ENCODE data around the gene C5orf47. TPM values are rescaled to one million over a fixed set of nuclear protein-coding genes. Genes with fewer than 3 reads are reported as not detected.
A peak's percentile ranks its signal among the peaks of the same experiment; 100 is the strongest.

The C5orf47 gene
- total RNA-seq (under 1 TPM in 1 of 2 donors, not detected in 1; 0.08 TPM), polyA plus RNA-seq (not detected)

- H3K27me3 ChIP-seq (ENCODE audit: control insufficient read depth in 4 of 4, insufficient read depth in 4 of 4, low read length in 3 of 4), result no peaks in the 10 kb centered on the region
- H3K27ac ChIP-seq (ENCODE audit: low read depth in 1 of 2, low read length in 2 of 2), result no peak within 1 kb of the TSS
- WGBS, result 95% methylated on average over 51 of the region's 51 CpGs
- H3K9me3 ChIP-seq (ENCODE audit: control insufficient read depth in 4 of 4, low read length in 3 of 4), result no peaks in the 10 kb centered on the region
- no peak within 1 kb of the TSS for H3K4me3 ChIP-seq (ENCODE audit: low read depth in 1 of 3, low read length in 3 of 3)
- no peaks in the 10 kb centered on the region for H3K4me1 ChIP-seq (ENCODE audit: control insufficient read depth in 4 of 4, insufficient read depth in 4 of 4, low read length in 3 of 4)
- H3K36me3 ChIP-seq (ENCODE audit: control insufficient read depth in 4 of 4, insufficient read depth in 3 of 4, low read depth in 1 of 4, low read length in 3 of 4), result no peaks in the 10 kb centered on the region
- no peak for DNase-seq (ENCODE audit: low spot score)
- TF ChIP-seq HNF4A (conservative IDR thresholded peaks at IDR 0.05) (no peak), FOXA2 (IDR thresholded peaks at IDR 0.05) (no peak), SP1 (IDR thresholded peaks at IDR 0.05) (no peak), RAD21 (IDR thresholded peaks at IDR 0.05) (no peak), MAX (IDR thresholded peaks at IDR 0.05) (no peak), JUND (IDR thresholded peaks at IDR 0.05) (no peak), FOXA1 (IDR thresholded peaks at IDR 0.05) (no peak)
- H3K9ac ChIP-seq (ENCODE audit: low read depth in 1 of 2, low read length in 2 of 2), result no peak within 1 kb of the TSS
These were observed at the start of gene C5orf47 for GRCh38 chr5:173988554-173989431. Gene C5orf47 (plus strand): TSS chr5:173989170. CDS start chr5:173989264, 94 bp downstream.

- Histone ChIP-seq H3K27me3 (ENCODE audit: control insufficient read depth in 4 of 4, insufficient read depth in 4 of 4, low read length in 3 of 4) (no peaks in the 10 kb centered on the region), H3K4me3 (ENCODE audit: low read depth in 1 of 3, low read length in 3 of 3) (no peak overlapping the region), H3K27ac (ENCODE audit: low read depth in 1 of 2, low read length in 2 of 2) (no peak overlapping the region), H3K4me1 (ENCODE audit: control insufficient read depth in 4 of 4, insufficient read depth in 4 of 4, low read length in 3 of 4) (peaks cover 9 to 30% (median 17%) of the 10 kb centered on the region in 4 donors), H3K9ac (ENCODE audit: low read depth in 1 of 2, low read length in 2 of 2) (no peak overlapping the region), H3K9me3 (ENCODE audit: control insufficient read depth in 4 of 4, low read length in 3 of 4) (no peaks in the 10 kb centered on the region), H3K36me3 (ENCODE audit: control insufficient read depth in 4 of 4, insufficient read depth in 3 of 4, low read depth in 1 of 4, low read length in 3 of 4) (peaks cover 4 to 7% (median 5%) of the 10 kb centered on the region in 4 donors)
- DNase-seq (ENCODE audit: low spot score), result no peak
- no peak for TF ChIP-seq ZBTB33 (IDR thresholded peaks at IDR 0.05)
- TF ChIP-seq ATF3 (IDR thresholded peaks at IDR 0.05), result peak; percentile 67
- peak; percentile 16 to 22 for TF ChIP-seq HNF4A (conservative IDR thresholded peaks at IDR 0.05)
- TF ChIP-seq FOXA1 (IDR thresholded peaks at IDR 0.05), result no peak
- no peak for TF ChIP-seq TAF1 (conservative IDR thresholded peaks at IDR 0.05)
- peak in 1 of 2 donors; percentile 25 for TF ChIP-seq RXRA (IDR thresholded peaks at IDR 0.05)
- TF ChIP-seq HNF4G (IDR thresholded peaks at IDR 0.05), result no peak
- peak in 1 of 2 donors; percentile 15 for TF ChIP-seq JUND (IDR thresholded peaks at IDR 0.05)
- TF ChIP-seq RAD21 (IDR thresholded peaks at IDR 0.05), result peak in 1 of 2 donors; percentile 14
- TF ChIP-seq MAX (IDR thresholded peaks at IDR 0.05), result peak; percentile 48
- TF ChIP-seq CTCF (IDR thresholded peaks at IDR 0.05; ENCODE audit: low read depth, low read length, missing input control), result no peak
- no peak for TF ChIP-seq SP1 (IDR thresholded peaks at IDR 0.05)
- TF ChIP-seq REST (IDR thresholded peaks at IDR 0.05), result no peak
- peak; percentile 28 for TF ChIP-seq YY1 (IDR thresholded peaks at IDR 0.05)
- no peak for TF ChIP-seq GABPA (IDR thresholded peaks at IDR 0.05 in 1 of 2, conservative IDR thresholded peaks at IDR 0.05 in 1 of 2)
- TF ChIP-seq NR2F2 (IDR thresholded peaks at IDR 0.05), result no peak
- no peak for TF ChIP-seq EGR1 (IDR thresholded peaks at IDR 0.05; ENCODE audit: low read depth in 2 of 2)
- no peak for TF ChIP-seq FOXA2 (IDR thresholded peaks at IDR 0.05)
- WGBS, result 30% methylated on average over 2 of the region's 2 CpGs
These were observed 48.7 kb upstream of the C5orf47 start for GRCh38 chr5:173940269-173940668.

Data from liver (tissue), 9 donors.